ENCODE results near the gene SFTA2. TPM values are rescaled to one million over a fixed set of nuclear protein-coding genes. Genes with fewer than 3 reads are reported as not detected.

SFTA2 gene
- total RNA-seq, 1 experiment from 2014 or later: not detected

DNA sequence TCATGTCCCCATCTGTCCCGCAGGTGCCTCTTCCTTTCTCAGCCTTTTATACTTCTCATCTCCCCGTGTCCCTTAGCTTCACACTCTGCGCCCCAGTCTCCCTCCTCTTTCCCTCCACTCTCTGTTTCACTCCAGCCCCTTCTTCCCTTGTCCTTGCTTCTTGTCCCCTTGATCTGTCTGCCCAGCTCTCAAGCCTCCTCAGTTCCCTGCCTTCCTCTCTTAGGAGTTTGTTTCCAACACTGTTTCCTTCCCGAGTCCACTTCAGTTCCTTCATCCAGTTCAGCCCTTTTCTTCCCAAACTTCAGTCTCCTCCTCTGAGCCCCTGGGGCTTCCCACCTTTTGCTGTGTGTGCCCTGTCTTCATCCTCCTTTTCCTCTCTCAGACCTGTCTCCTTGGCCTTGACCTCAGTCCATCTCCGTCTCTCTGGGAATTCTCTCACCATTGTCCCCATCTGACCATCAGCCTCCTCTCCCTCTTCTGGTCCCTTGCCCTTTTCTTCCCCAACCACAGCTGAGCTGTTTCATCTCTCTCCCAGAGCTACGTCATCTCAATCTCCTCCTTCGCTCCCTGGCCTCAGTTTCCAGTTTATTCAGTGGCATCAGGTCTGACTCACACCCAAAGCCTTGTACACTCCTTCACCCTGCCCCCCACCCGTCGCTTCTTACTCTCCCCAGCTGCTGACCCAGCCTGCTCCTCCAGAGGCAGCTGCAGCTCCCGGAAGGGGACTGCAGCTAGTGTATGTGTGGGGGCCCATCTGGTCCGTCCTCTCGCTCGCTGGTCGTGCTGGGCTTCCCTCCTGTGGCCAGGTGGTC is 50.4 kb downstream of the SFTA2 start:
- DNase-seq (ENCODE audit: extremely low read depth, low read depth): no peak

Small RNA genes lying within 50 kb of the gene (small RNA-seq; reads per million reads assigned to genes)
- gene RF00019: 0 reads per million in 2 experiments

Other genes starting within 250 kb of the SFTA2 start
- 35.1 and 42.5 TPM in 2 replicates for gene PPP1R18, start 245.5 kb downstream of the SFTA2 start, total RNA-seq (2014; rRNA removed; shearing (Covaris generic))
- 6.3 and 6.4 TPM in 2 replicates for gene NRM, start 241.2 kb downstream of the SFTA2 start, total RNA-seq (2014; rRNA removed; shearing (Covaris generic))
- gene MDC1, start 214.9 kb downstream of the SFTA2 start, total RNA-seq (2014; rRNA removed; shearing (Covaris generic)): 8.4 and 11.3 TPM in 2 replicates
- gene TUBB, start 211.8 kb downstream of the SFTA2 start, total RNA-seq (2014; rRNA removed; shearing (Covaris generic)): 287 and 303 TPM in 2 replicates
- gene FLOT1, start 189.5 kb downstream of the SFTA2 start, total RNA-seq (2014; rRNA removed; shearing (Covaris generic)): 137 and 149 TPM in 2 replicates
- 90.1 and 118 TPM in 2 replicates for gene IER3, start 187.6 kb downstream of the SFTA2 start, total RNA-seq (2014; rRNA removed; shearing (Covaris generic))
- 18.4 and 23.8 TPM in 2 replicates for gene DDR1, start 47.7 kb downstream of the SFTA2 start, total RNA-seq (2014; rRNA removed; shearing (Covaris generic))
- gene GTF2H4, start 24.0 kb downstream of the SFTA2 start, total RNA-seq (2014; rRNA removed; shearing (Covaris generic)): 16.2 and 16.9 TPM in 2 replicates
- gene VARS2, start 17.9 kb downstream of the SFTA2 start, total RNA-seq (2014; rRNA removed; shearing (Covaris generic)): 17.7 and 24.6 TPM in 2 replicates
- gene MUCL3, start 8.8 kb upstream of the SFTA2 start, total RNA-seq (2014; rRNA removed; shearing (Covaris generic)): 0.15 TPM in 1 of 2 replicates, not detected in the other
- not detected in 2 replicates for gene MUC21, start 51.5 kb upstream of the SFTA2 start, total RNA-seq (2014; rRNA removed; shearing (Covaris generic))
- gene MUC22, start 78.3 kb upstream of the SFTA2 start, total RNA-seq (2014; rRNA removed; shearing (Covaris generic)): not detected in 2 replicates
- gene C6orf15, start 180.4 kb upstream of the SFTA2 start, total RNA-seq (2014; rRNA removed; shearing (Covaris generic)): not detected in 2 replicates
- gene PSORS1C1, start 182.6 kb upstream of the SFTA2 start, total RNA-seq (2014; rRNA removed; shearing (Covaris generic)): 0.09 and 0.37 TPM in 2 replicates
- not detected in 2 replicates for gene CDSN, start 188.3 kb upstream of the SFTA2 start, total RNA-seq (2014; rRNA removed; shearing (Covaris generic))
- not detected in 2 replicates for gene PSORS1C2, start 206.9 kb upstream of the SFTA2 start, total RNA-seq (2014; rRNA removed; shearing (Covaris generic))
- 8.6 and 10.7 TPM in 2 replicates for gene CCHCR1, start 225.6 kb upstream of the SFTA2 start, total RNA-seq (2014; rRNA removed; shearing (Covaris generic))
- gene TCF19, start 226.4 kb upstream of the SFTA2 start, total RNA-seq (2014; rRNA removed; shearing (Covaris generic)): 5.6 and 5.8 TPM in 2 replicates
- gene POU5F1, start 238.5 kb upstream of the SFTA2 start, total RNA-seq (2014; rRNA removed; shearing (Covaris generic)): not detected in 2 replicates